Neural progenitor cell (in vitro differentiated cells): ENCODE data around the gene C2orf66. TPM values are rescaled to one million over a fixed set of nuclear protein-coding genes. Genes with fewer than 3 reads are reported as not detected.

ENCODE experiments used
- DNase-seq: peaks from one replicate; pipeline ENCODE4 v3.0.0-alpha.2; 2016; ENCODE audit warnings: low spot score
- H2AFZ ChIP-seq: fragments of 200-600 bp; sonication (generic); replicated peaks from 2 replicates; pipeline ENCODE4 v1.6.1; 2016; ENCODE audit warnings: antibody characterized with exemption
- H3F3A ChIP-seq: fragments of 200-600 bp; sonication (generic); 2 replicates; pipeline ENCODE4 v1.6.1; 2016; ENCODE audit warnings: antibody characterized with exemption, low read depth
- H3K27ac ChIP-seq: fragments of 200-600 bp; sonication (generic); 2 replicates; pipeline ENCODE4 v1.5.1; 2016; ENCODE audit warnings: mild to moderate bottlenecking
- H3K27me3 ChIP-seq: fragments of 200-600 bp; sonication (generic); 2 replicates; pipeline ENCODE4 v1.6.1; 2016; ENCODE audit warnings: mild to moderate bottlenecking, moderate library complexity
- H3K36me3 ChIP-seq: fragments of 200-600 bp; sonication (generic); 2 replicates; pipeline ENCODE4 v1.5.1; 2016
- H3K4me1 ChIP-seq: fragments of 200-600 bp; sonication (generic); 2 replicates; pipeline ENCODE4 v1.6.1; 2016; ENCODE audit warnings: mixed run types
- H3K4me2 ChIP-seq: fragments of 200-600 bp; sonication (generic); 2 replicates; pipeline ENCODE4 v1.6.1; 2016
- H3K4me3 ChIP-seq: fragments of 200-600 bp; sonication (generic); 2 replicates; pipeline ENCODE4 v1.5.1; 2016
- H3K79me2 ChIP-seq: fragments of 200-600 bp; sonication (generic); 2 replicates; pipeline ENCODE4 v1.6.1; 2016; ENCODE audit warnings: low read depth
- H3K9ac ChIP-seq: fragments of 200-600 bp; sonication (generic); 2 replicates; pipeline ENCODE4 v1.6.1; 2016
- H3K9me3 ChIP-seq: fragments of 200-600 bp; sonication (generic); 2 replicates; pipeline ENCODE4 v1.5.1; 2016; ENCODE audit warnings: low read depth
- H4K20me1 ChIP-seq: fragments of 200-600 bp; sonication (generic); 2 replicates; pipeline ENCODE4 v1.6.1; 2016; ENCODE audit warnings: low read depth
- H3K27ac Mint-ChIP-seq: 3 replicates; pipeline ENCODE4 v1.8.0; 2021; ENCODE audit warnings: mixed read lengths
- H3K27me3 Mint-ChIP-seq: 2 replicates; pipeline ENCODE4 v1.8.0; 2022; ENCODE audit warnings: low read depth, mild to moderate bottlenecking, inconsistent platforms, moderate library complexity, mixed read lengths; ENCODE audit not compliant: insufficient read depth
- H3K36me3 Mint-ChIP-seq: 3 replicates; pipeline ENCODE4 v1.8.0; 2021; ENCODE audit warnings: mixed read lengths
- H3K4me1 Mint-ChIP-seq: 3 replicates; pipeline ENCODE4 v1.8.0; 2021; ENCODE audit warnings: mixed read lengths
- H3K4me3 Mint-ChIP-seq: 3 replicates; pipeline ENCODE4 v1.8.0; 2021; ENCODE audit warnings: mild to moderate bottlenecking, moderate library complexity, mixed read lengths
- H3K9me3 Mint-ChIP-seq: 3 replicates; pipeline ENCODE4 v1.8.0; 2020; ENCODE audit warnings: mixed read lengths
- EZH2 ChIP-seq: fragments of 200-600 bp; sonication (generic); IDR thresholded peaks from 2 replicates; pipeline ENCODE4 v1.6.1; 2017; ENCODE audit warnings: antibody characterized with exemption, mild to moderate bottlenecking, moderate library complexity
- EZH2phosphoT487 ChIP-seq: fragments of 200-600 bp; sonication (generic); IDR thresholded peaks from 2 replicates; pipeline ENCODE4 v1.6.1; 2017; ENCODE audit warnings: antibody characterized with exemption
- total RNA-seq: library from RNA; depleted of rRNA; stranded (reverse); fragments of >200 nt; gene quantifications from 2 replicates; pipeline ENCODE4 v1.2.3, GENCODE V29; 2015; ENCODE audit warnings: low replicate concordance
- TF ChIP-seq, protein P1 (sequence below): fragments of 200-600 bp; sonication (generic); IDR thresholded peaks from 2 replicates; pipeline ENCODE4 v1.5.1; 2017; ENCODE audit warnings: antibody characterized with exemption, mild to moderate bottlenecking

C2orf66 gene
- total RNA-seq, result 0.15 and 0.43 TPM in 2 replicates

DNA sequence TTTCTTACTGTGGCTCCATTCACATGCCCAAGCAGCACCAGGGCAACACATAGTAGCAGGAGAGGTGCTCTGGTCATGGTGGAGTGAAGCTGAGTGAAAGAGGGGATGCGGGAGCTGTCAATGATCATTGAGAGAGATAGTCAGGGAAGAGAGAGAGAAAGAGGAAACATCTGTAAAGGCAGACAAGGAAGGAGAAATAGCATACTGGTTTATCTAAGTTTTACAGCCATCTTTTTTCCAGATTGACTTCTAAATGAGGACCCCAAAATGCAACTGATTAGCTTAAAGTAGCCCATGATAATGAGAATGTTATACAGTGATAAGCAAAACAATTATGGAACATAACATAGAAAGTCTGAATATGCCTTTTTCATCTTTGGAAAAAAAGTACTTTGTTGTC, at the start of gene C2orf66:
TSS of gene C2orf66 (minus strand) at position 96 of the 400 bp plus-strand sequence. CDS start at position 77, 19 bp downstream.
- Histone ChIP-seq H3F3A (no peaks in the 10 kb centered on the region), H3K27me3 (peaks cover 58% of the 10 kb centered on the region), H2AFZ (no peak within 1 kb of the TSS), H3K4me2 (no peak within 1 kb of the TSS), H3K9me3 (no peaks in the 10 kb centered on the region), H4K20me1 (no peaks in the 10 kb centered on the region), H3K4me3 (no peak within 1 kb of the TSS), H3K27ac (no peak within 1 kb of the TSS), H3K4me1 (no peaks in the 10 kb centered on the region), H3K36me3 (no peaks in the 10 kb centered on the region), H3K9ac (no peak within 1 kb of the TSS), H3K79me2 (no peaks in the 10 kb centered on the region)
- H3K4me1 Mint-ChIP-seq, result no peaks in the 10 kb centered on the region
- H3K27ac Mint-ChIP-seq, result no peak within 1 kb of the TSS
- peaks cover 2% of the 10 kb centered on the region for H3K9me3 Mint-ChIP-seq
- no peak for TF ChIP-seq EZH2phosphoT487
- no peak for TF ChIP-seq EZH2
- TF ChIP-seq, protein P1, sequence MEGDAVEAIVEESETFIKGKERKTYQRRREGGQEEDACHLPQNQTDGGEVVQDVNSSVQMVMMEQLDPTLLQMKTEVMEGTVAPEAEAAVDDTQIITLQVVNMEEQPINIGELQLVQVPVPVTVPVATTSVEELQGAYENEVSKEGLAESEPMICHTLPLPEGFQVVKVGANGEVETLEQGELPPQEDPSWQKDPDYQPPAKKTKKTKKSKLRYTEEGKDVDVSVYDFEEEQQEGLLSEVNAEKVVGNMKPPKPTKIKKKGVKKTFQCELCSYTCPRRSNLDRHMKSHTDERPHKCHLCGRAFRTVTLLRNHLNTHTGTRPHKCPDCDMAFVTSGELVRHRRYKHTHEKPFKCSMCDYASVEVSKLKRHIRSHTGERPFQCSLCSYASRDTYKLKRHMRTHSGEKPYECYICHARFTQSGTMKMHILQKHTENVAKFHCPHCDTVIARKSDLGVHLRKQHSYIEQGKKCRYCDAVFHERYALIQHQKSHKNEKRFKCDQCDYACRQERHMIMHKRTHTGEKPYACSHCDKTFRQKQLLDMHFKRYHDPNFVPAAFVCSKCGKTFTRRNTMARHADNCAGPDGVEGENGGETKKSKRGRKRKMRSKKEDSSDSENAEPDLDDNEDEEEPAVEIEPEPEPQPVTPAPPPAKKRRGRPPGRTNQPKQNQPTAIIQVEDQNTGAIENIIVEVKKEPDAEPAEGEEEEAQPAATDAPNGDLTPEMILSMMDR, result no peak
- no peak within 1 kb of the TSS for H3K4me3 Mint-ChIP-seq
- H3K27me3 Mint-ChIP-seq, result no peaks in the 10 kb centered on the region
- no peaks in the 10 kb centered on the region for H3K36me3 Mint-ChIP-seq
- no peak for DNase-seq

DNA sequence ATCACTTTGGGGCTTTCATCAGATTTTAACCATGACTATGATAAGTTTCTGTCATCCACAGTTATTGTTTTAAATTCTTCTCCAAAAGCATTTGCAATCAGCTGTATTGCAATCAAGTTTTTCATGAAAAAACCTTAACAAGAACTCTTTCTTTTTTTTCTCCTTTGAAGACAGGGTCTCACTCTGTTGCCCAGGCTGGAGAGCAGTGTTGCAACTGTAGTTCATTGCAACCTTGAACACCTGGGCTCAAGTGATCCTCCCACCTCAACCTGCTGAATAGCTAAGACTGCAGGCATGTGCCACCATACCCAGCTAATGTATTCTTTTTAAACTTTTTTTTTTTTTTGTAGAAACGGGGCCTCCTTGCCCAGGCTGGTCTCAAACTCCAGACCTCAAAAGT, 45.5 kb upstream of the C2orf66 start:
- Histone ChIP-seq H3K9ac (no peak overlapping the region), H3K4me2 (no peak overlapping the region), H3K4me3 (no peak overlapping the region), H3K79me2 (peaks cover 16% of the 10 kb centered on the region), H3K9me3 (peaks cover 5% of the 10 kb centered on the region), H3K27me3 (no peaks in the 10 kb centered on the region), H3K27ac (no peak overlapping the region), H2AFZ (no peak overlapping the region), H3K4me1 (no peaks in the 10 kb centered on the region), H4K20me1 (peaks cover 4% of the 10 kb centered on the region), H3K36me3 (peaks cover 28% of the 10 kb centered on the region), H3F3A (peaks cover 7% of the 10 kb centered on the region)
- DNase-seq, result no peak
- H3K36me3 Mint-ChIP-seq, result peaks cover 27% of the 10 kb centered on the region
- H3K27me3 Mint-ChIP-seq, result no peaks in the 10 kb centered on the region
- H3K9me3 Mint-ChIP-seq, result peaks cover 10% of the 10 kb centered on the region
- H3K27ac Mint-ChIP-seq, result no peak overlapping the region
- TF ChIP-seq, protein P1, result no peak
- TF ChIP-seq EZH2phosphoT487 (no peak), EZH2 (no peak)
- H3K4me1 Mint-ChIP-seq, result no peaks in the 10 kb centered on the region
- no peak overlapping the region for H3K4me3 Mint-ChIP-seq

DNA sequence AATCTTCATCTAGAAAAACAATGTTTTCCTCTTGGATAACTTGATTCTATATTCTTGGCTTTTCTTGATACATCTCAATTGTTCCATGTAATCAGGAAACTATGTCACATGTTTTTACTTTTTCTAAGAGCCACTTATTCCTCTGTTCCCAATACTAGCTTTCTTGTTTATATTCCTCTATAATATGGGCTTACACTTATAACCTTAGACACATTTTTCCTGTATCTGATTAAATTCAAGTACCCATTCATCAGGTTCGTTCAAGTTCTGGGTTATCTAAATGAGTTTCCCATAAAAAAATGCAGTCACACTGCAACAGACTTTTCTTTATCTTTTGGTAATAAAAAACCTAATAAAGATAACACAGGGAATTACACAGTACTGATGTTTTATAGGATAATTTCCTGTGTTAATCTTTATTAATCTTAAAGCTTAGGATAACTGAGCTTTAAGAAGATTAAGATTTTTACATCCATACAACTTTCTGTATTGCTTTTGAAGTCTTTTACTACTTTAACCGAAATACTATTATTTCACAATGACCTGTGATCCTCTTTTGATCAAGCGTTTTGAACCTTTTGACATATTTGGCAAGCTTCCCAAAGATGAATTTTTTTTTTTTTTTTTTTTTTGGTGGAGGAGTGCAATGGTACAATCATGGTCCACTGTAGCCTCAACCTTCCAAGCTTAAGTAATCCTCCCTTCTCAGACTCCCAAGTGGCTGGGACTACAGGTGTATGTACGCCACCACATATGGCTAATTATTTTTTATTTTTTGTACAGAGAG, 44.3 kb upstream of the C2orf66 start:
- no peaks in the 10 kb centered on the region for H3K4me1 ChIP-seq
- Mint-ChIP-seq H3K27me3 (no peaks in the 10 kb centered on the region), H3K4me1 (no peaks in the 10 kb centered on the region), H3K27ac (no peak overlapping the region), H3K4me3 (no peak overlapping the region), H3K36me3 (peaks cover 18% of the 10 kb centered on the region), H3K9me3 (peaks cover 2% of the 10 kb centered on the region)
- no peak overlapping the region for H3K27ac ChIP-seq
- H3F3A ChIP-seq, result peaks cover 7% of the 10 kb centered on the region
- H3K36me3 ChIP-seq, result peaks cover 23% of the 10 kb centered on the region
- H3K27me3 ChIP-seq, result no peaks in the 10 kb centered on the region
- DNase-seq, result no peak
- no peaks in the 10 kb centered on the region for H3K9me3 ChIP-seq
- no peak overlapping the region for H2AFZ ChIP-seq
- no peak for TF ChIP-seq EZH2phosphoT487
- peaks cover 4% of the 10 kb centered on the region for H4K20me1 ChIP-seq
- no peak overlapping the region for H3K4me2 ChIP-seq
- H3K9ac ChIP-seq, result no peak overlapping the region
- H3K4me3 ChIP-seq, result no peak overlapping the region
- peaks cover 5% of the 10 kb centered on the region for H3K79me2 ChIP-seq

DNA sequence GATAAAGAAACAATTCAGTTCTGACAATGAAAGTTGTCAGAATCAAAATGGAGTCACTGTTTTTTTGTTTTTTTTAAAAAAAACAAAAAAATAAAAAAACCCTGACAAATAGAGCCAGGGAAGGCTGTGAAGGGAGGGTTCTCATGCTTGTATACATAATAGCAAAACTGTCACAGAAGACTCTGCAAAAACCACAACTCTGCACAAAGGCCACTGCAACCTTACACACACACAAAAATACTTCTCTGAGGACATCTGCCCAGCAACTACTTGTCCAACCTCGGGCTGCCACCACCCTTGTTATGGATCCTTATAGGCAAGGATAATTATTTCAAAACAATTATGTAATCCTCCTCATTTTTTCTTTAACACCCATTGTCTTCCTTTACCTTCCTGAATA, 41.9 kb upstream of the C2orf66 start:
- Histone ChIP-seq H3K27me3 (no peaks in the 10 kb centered on the region), H2AFZ (no peak overlapping the region), H3K36me3 (peaks cover 33% of the 10 kb centered on the region), H3K4me3 (no peak overlapping the region), H3K4me2 (no peak overlapping the region), H3K9ac (no peak overlapping the region), H3K79me2 (no peaks in the 10 kb centered on the region), H3K9me3 (no peaks in the 10 kb centered on the region), H3K27ac (no peak overlapping the region), H4K20me1 (peaks cover 4% of the 10 kb centered on the region), H3K4me1 (no peaks in the 10 kb centered on the region), H3F3A (peaks cover 7% of the 10 kb centered on the region)
- no peak overlapping the region for H3K27ac Mint-ChIP-seq
- TF ChIP-seq EZH2phosphoT487, result no peak
- no peak for TF ChIP-seq EZH2
- TF ChIP-seq, protein P1, result no peak
- H3K36me3 Mint-ChIP-seq, result peaks cover 13% of the 10 kb centered on the region
- no peaks in the 10 kb centered on the region for H3K27me3 Mint-ChIP-seq
- no peak for DNase-seq
- no peaks in the 10 kb centered on the region for H3K9me3 Mint-ChIP-seq
- H3K4me3 Mint-ChIP-seq, result no peak overlapping the region
- no peaks in the 10 kb centered on the region for H3K4me1 Mint-ChIP-seq
